IPS-18c (cell line): ENCODE results near the gene LHFPL2.

Source experiments
- H3K4me3 ChIP-seq: 2 replicates; pipeline ENCODE4 v1.7.0; 2013; ENCODE audit warnings: low read depth, mild to moderate bottlenecking, low read length, moderate library complexity; ENCODE audit not compliant: insufficient read depth
- H3K9me3 ChIP-seq: one replicate; pipeline ENCODE4 v1.6.1; 2013; ENCODE audit warnings: mild to moderate bottlenecking, low read length, moderate library complexity; ENCODE audit not compliant: control insufficient read depth, insufficient read depth

LHFPL2 gene

GRCh38 chr5:78573318-78573717 lies 75.3 kb downstream of the LHFPL2 start:
- no peak overlapping the region for H3K4me3 ChIP-seq

GRCh38 chr5:78570646-78571045 lies 77.9 kb downstream of the LHFPL2 start:
- Histone ChIP-seq H3K9me3 (no peaks in the 10 kb centered on the region), H3K4me3 (no peak overlapping the region)

More at GRCh38 chr5:78573318-78573717, 75.3 kb downstream of the LHFPL2 start:
- no peaks in the 10 kb centered on the region for H3K9me3 ChIP-seq

- Histone ChIP-seq H3K9me3 (no peaks in the 10 kb centered on the region), H3K4me3 (no peak overlapping the region)
Observed at GRCh38 chr5:78569441-78569840, 79.1 kb downstream of the LHFPL2 start.

GRCh38 chr5:78568676-78569075 lies 79.9 kb downstream of the LHFPL2 start:
- Histone ChIP-seq H3K9me3 (no peaks in the 10 kb centered on the region), H3K4me3 (no peak overlapping the region)

GRCh38 chr5:78568212-78568611 lies 80.4 kb downstream of the LHFPL2 start:
- Histone ChIP-seq H3K9me3 (no peaks in the 10 kb centered on the region), H3K4me3 (no peak overlapping the region)

- Histone ChIP-seq H3K4me3 (no peak overlapping the region), H3K9me3 (no peaks in the 10 kb centered on the region)
Observed at GRCh38 chr5:78567617-78568016, 81.0 kb downstream of the LHFPL2 start.

GRCh38 chr5:78566747-78567425 lies 81.7 kb downstream of the LHFPL2 start:
- H3K9me3 ChIP-seq, result no peaks in the 10 kb centered on the region
- no peak overlapping the region for H3K4me3 ChIP-seq

GRCh38 chr5:78565395-78565794 lies 83.2 kb downstream of the LHFPL2 start:
- Histone ChIP-seq H3K9me3 (no peaks in the 10 kb centered on the region), H3K4me3 (no peak overlapping the region)

GRCh38 chr5:78563621-78564020 lies 85.0 kb downstream of the LHFPL2 start:
- no peaks in the 10 kb centered on the region for H3K9me3 ChIP-seq
- H3K4me3 ChIP-seq, result no peak overlapping the region

GRCh38 chr5:78562714-78563330 lies 85.8 kb downstream of the LHFPL2 start:
- Histone ChIP-seq H3K4me3 (no peak overlapping the region), H3K9me3 (no peaks in the 10 kb centered on the region)

GRCh38 chr5:78562001-78562400 lies 86.6 kb downstream of the LHFPL2 start:
- Histone ChIP-seq H3K9me3 (no peaks in the 10 kb centered on the region), H3K4me3 (no peak overlapping the region)

GRCh38 chr5:78561261-78561660 lies 87.3 kb downstream of the LHFPL2 start:
- Histone ChIP-seq H3K4me3 (no peak overlapping the region), H3K9me3 (no peaks in the 10 kb centered on the region)

GRCh38 chr5:78560000-78560855 lies 88.3 kb downstream of the LHFPL2 start:
- Histone ChIP-seq H3K9me3 (no peaks in the 10 kb centered on the region), H3K4me3 (no peak overlapping the region)

- H3K4me3 ChIP-seq, result no peak overlapping the region
- H3K9me3 ChIP-seq, result no peaks in the 10 kb centered on the region
Observed at GRCh38 chr5:78557601-78558000, 91.0 kb downstream of the LHFPL2 start.

- Histone ChIP-seq H3K4me3 (no peak overlapping the region), H3K9me3 (no peaks in the 10 kb centered on the region)
Observed at GRCh38 chr5:78555870-78556269, 92.7 kb downstream of the LHFPL2 start.

- Histone ChIP-seq H3K4me3 (no peak overlapping the region), H3K9me3 (no peaks in the 10 kb centered on the region)
Observed at GRCh38 chr5:78554670-78555069, 93.9 kb downstream of the LHFPL2 start.

- no peaks in the 10 kb centered on the region for H3K9me3 ChIP-seq
- no peak overlapping the region for H3K4me3 ChIP-seq
Observed at GRCh38 chr5:78553580-78554353, 94.8 kb downstream of the LHFPL2 start.
